Esophagus squamous epithelium (tissue), 5 donors: Measurements from ENCODE around the gene NUS1. TPM values are rescaled to one million over a fixed set of nuclear protein-coding genes. Genes with fewer than 3 reads are reported as not detected.
"Not testable (repeated sequence)": the region's sequence is repeated elsewhere in the genome, so short reads cannot be mapped to it uniquely, and the experiment has no call there.

Experiments
- DNase-seq: peaks from one replicate; lab custom pipeline; 2025; lab: John Stamatoyannopoulos, UW
- H3K27ac ChIP-seq, 4 donors: fragments of 200-600 bp; sonication (generic); one replicate each; pipeline ENCODE4 v1.5.1; 2016 to 2019; ENCODE audit warnings: mild to moderate bottlenecking in 1 of 4
- H3K27me3 ChIP-seq, 4 donors: fragments of 200-600 bp; sonication (generic); 1 replicate in 3 of 4; 2 replicates in 1 of 4; pipeline versions ENCODE4 v1.5.1 to v1.6.0; 2017 to 2021; ENCODE audit warnings: antibody characterized with exemption in 1 of 4
- H3K36me3 ChIP-seq, 3 donors: fragments of 200-600 bp; sonication (generic); one replicate each; pipeline ENCODE4 v1.5.1; 2016 to 2019
- H3K4me1 ChIP-seq, 3 donors: fragments of 200-600 bp; sonication (generic); one replicate each; pipeline ENCODE4 v1.5.1; 2017 to 2019
- H3K4me3 ChIP-seq, 4 donors: fragments of 200-600 bp; sonication (generic); 1 replicate in 3 of 4; 2 replicates in 1 of 4; pipeline ENCODE4 v1.5.1; 2016 to 2019; ENCODE audit warnings: mild to moderate bottlenecking in 2 of 4, moderate library complexity in 1 of 4
- H3K9me3 ChIP-seq, 3 donors: fragments of 200-600 bp; sonication (generic); one replicate each; pipeline ENCODE4 v1.5.1; 2016 to 2019
- CTCF ChIP-seq, 6 experiments: fragments of 450-650 bp in 4 of 6; fragments of 200-600 bp in 2 of 6; sonication (generic) in 2 of 6; IDR thresholded peaks; one replicate each; pipeline ENCODE4 v1.5.1; 2016 to 2019; ENCODE audit warnings: antibody characterized with exemption in 6 of 6, mild to moderate bottlenecking in 4 of 6, moderate library complexity in 4 of 6
- POLR2A ChIP-seq, 4 donors: fragments of 450-650 bp; IDR thresholded peaks; one replicate each; pipeline ENCODE4 v1.6.1; 2017; ENCODE audit warnings: antibody characterized with exemption in 4 of 4, mild to moderate bottlenecking in 4 of 4, moderate library complexity in 3 of 4
- WGBS, 2 donors: methylation state at CpG; one replicate each; pipeline ENCODE4 v1.1.5; 2018; 5-methylcytosine and 5-hydroxymethylcytosine counted together
- intact Hi-C: fragments of 100-400 bp; cut with DNase I; formaldehyde crosslinking; loops from one replicate; pipeline ENCODE4 v1.15.0; 2022
- total RNA-seq, 4 donors: library from RNA; depleted of rRNA; stranded (reverse); fragments of >200 nt; gene quantifications; one replicate each; pipeline ENCODE4 v1.1.0, GENCODE V29; 2016
- donor health status: DM: yes; HTN: yes; CAD: no.

Gene NUS1
- total RNA-seq, 4 donors from 2014 or later = 10.4 to 29.3 (median 17.3) TPM

GRCh38 chr6:117687021-117687648, 11.9 kb downstream of the NUS1 start:
- no peak overlapping the region for H3K27ac ChIP-seq
- no peaks in the 10 kb centered on the region for H3K9me3 ChIP-seq
- TF ChIP-seq CTCF (IDR thresholded peaks at IDR 0.05) = no peak
- TF ChIP-seq POLR2A (IDR thresholded peaks at IDR 0.05) = no peak
- H3K4me1 ChIP-seq = peaks cover 0 to 12% (median 4%) of the 10 kb centered on the region in 3 donors
- intact Hi-C loops = no loop called here
- no peak overlapping the region for H3K4me3 ChIP-seq
- no peak for DNase-seq
- H3K36me3 ChIP-seq = peaks cover 0 to 6% (median 0%) of the 10 kb centered on the region in 3 donors
- H3K27me3 ChIP-seq = no peaks in the 10 kb centered on the region
- WGBS, 2 donors = 41 to 61% methylated on average over 1 of the region's 1 CpG

- WGBS, 2 donors = 88 to 93% methylated on average over 4 of the region's 4 CpGs
- not testable (repeated sequence) for DNase-seq
Measured at GRCh38 chr6:117689584-117689983, 14.3 kb downstream of the NUS1 start.

GRCh38 chr6:117706504-117706903, 31.2 kb downstream of the NUS1 start:
- WGBS, 2 donors = 54 to 85% methylated on average over 3 of the region's 3 CpGs
- Histone ChIP-seq H3K9me3 (no peaks in the 10 kb centered on the region), H3K4me3 (no peak overlapping the region), H3K27ac (no peak overlapping the region), H3K27me3 (no peaks in the 10 kb centered on the region), H3K36me3 (peaks cover 0 to 55% (median 12%) of the 10 kb centered on the region in 3 donors), H3K4me1 (no peaks in the 10 kb centered on the region)
- TF ChIP-seq POLR2A (IDR thresholded peaks at IDR 0.05) (no peak), CTCF (IDR thresholded peaks at IDR 0.05) (no peak)
- intact Hi-C loops = no loop called here
- DNase-seq = no peak

More at GRCh38 chr6:117689584-117689983, 14.3 kb downstream of the NUS1 start:
- intact Hi-C loops, H3K4me1 ChIP-seq, H3K9me3 ChIP-seq, H3K4me3 ChIP-seq, H3K27ac ChIP-seq, H3K27me3 ChIP-seq: not testable (repeated sequence)
- peaks cover 0 to 21% (median 0%) of the 10 kb centered on the region in 3 donors for H3K36me3 ChIP-seq

GRCh38 chr6:117706936-117707509, 31.8 kb downstream of the NUS1 start:
- H3K27me3 ChIP-seq, H3K4me3 ChIP-seq, H3K4me1 ChIP-seq, H3K27ac ChIP-seq, intact Hi-C loops, DNase-seq, H3K9me3 ChIP-seq: not testable (repeated sequence)
- H3K36me3 ChIP-seq = peaks cover 0 to 52% (median 12%) of the 10 kb centered on the region in 3 donors
- WGBS, 2 donors = 70 to 80% methylated on average over 6 of the region's 7 CpGs

- TF ChIP-seq CTCF (IDR thresholded peaks at IDR 0.05) = peak in 1 of 6 experiments; percentile 11
- no peak for TF ChIP-seq POLR2A (IDR thresholded peaks at IDR 0.05)
- Histone ChIP-seq H3K27me3 (no peaks in the 10 kb centered on the region), H3K4me1 (no peaks in the 10 kb centered on the region), H3K27ac (no peak overlapping the region), H3K9me3 (no peaks in the 10 kb centered on the region), H3K4me3 (no peak overlapping the region), H3K36me3 (peaks cover 0 to 13% (median 5%) of the 10 kb centered on the region in 3 donors)
- DNase-seq = no peak
- intact Hi-C loops = no loop called here
Measured at GRCh38 chr6:117711369-117711768, 36.1 kb downstream of the NUS1 start.

- Histone ChIP-seq H3K27me3 (no peaks in the 10 kb centered on the region), H3K9me3 (peaks cover 0 to 14% (median 0%) of the 10 kb centered on the region in 3 donors), H3K4me1 (no peaks in the 10 kb centered on the region), H3K4me3 (no peak overlapping the region), H3K27ac (no peak overlapping the region), H3K36me3 (no peaks in the 10 kb centered on the region)
- DNase-seq = no peak
- TF ChIP-seq POLR2A (IDR thresholded peaks at IDR 0.05) (no peak), CTCF (IDR thresholded peaks at IDR 0.05) (no peak)
- intact Hi-C loops = no loop called here
Measured at GRCh38 chr6:117718895-117719294, 43.6 kb downstream of the NUS1 start.

GRCh38 chr6:117721520-117721919, 46.3 kb downstream of the NUS1 start:
- H3K36me3 ChIP-seq, intact Hi-C loops, H3K27me3 ChIP-seq, H3K27ac ChIP-seq, H3K4me1 ChIP-seq, DNase-seq, H3K4me3 ChIP-seq: not testable (repeated sequence)
- 96 to 100% methylated on average over 4 to 10 of the region's 12 CpGs for WGBS, 2 donors
- H3K9me3 ChIP-seq = peaks cover 0 to 14% (median 0%) of the 10 kb centered on the region in 3 donors
